SK-N-MC (cell line): ENCODE results near the gene CD8B.

Experiments
- DNase-seq: peaks from one replicate; pipeline ENCODE4 v3.0.0-alpha.2; 2011; ENCODE audit warnings: low read depth, low spot score
- H3K27ac ChIP-seq: fragments of 200-600 bp; sonication (generic); 2 replicates; pipeline ENCODE4 v1.5.1; 2016; ENCODE audit warnings: mixed run types
- H3K36me3 ChIP-seq: fragments of 200-600 bp; sonication (generic); 2 replicates; pipeline ENCODE4 v1.6.1; 2017; ENCODE audit warnings: antibody characterized with exemption, low read length, mixed read lengths; ENCODE audit not compliant: insufficient read depth
- H3K4me3 ChIP-seq: fragments of 200-600 bp; sonication (generic); 2 replicates; pipeline ENCODE4 v1.5.1; 2016
- H3K9ac ChIP-seq: fragments of 200-600 bp; sonication (generic); 2 replicates; pipeline ENCODE4 v1.8.0; 2017; ENCODE audit warnings: mixed run types, mixed read lengths; ENCODE audit not compliant: insufficient read length
- H3K9me3 ChIP-seq: fragments of 200-600 bp; sonication (generic); 2 replicates; pipeline ENCODE4 v1.6.1; 2017; ENCODE audit warnings: low read depth, mild to moderate bottlenecking, antibody characterized with exemption, low read length, moderate library complexity, mixed read lengths
- EZH2 ChIP-seq: fragments of 200-600 bp; sonication (generic); IDR thresholded peaks from one replicate; pipeline ENCODE4 v1.6.1; 2017; ENCODE audit warnings: antibody characterized with exemption
- FOXP2 ChIP-seq: optimal IDR thresholded peaks from 2 replicates; pipeline ENCODE3; 2011; ENCODE audit warnings: mild to moderate bottlenecking, moderate library complexity; ENCODE audit not compliant: insufficient read depth; ENCODE audit errors: extremely low read length, control extremely low read depth
- POLR2AphosphoS5 ChIP-seq: IDR thresholded peaks from 2 replicates; pipeline ENCODE4 v1.6.1; 2012; ENCODE audit warnings: mild to moderate bottlenecking, low read depth, low read length, borderline replicate concordance

The CD8B gene

GRCh38 chr2:86831537-86831936 lies 30.1 kb downstream of the CD8B start:
- H3K27ac ChIP-seq: no peak overlapping the region
- no peak overlapping the region for H3K9ac ChIP-seq
- H3K4me3 ChIP-seq: no peak overlapping the region
- no peaks in the 10 kb centered on the region for H3K9me3 ChIP-seq
- no peak for DNase-seq
- no peaks in the 10 kb centered on the region for H3K36me3 ChIP-seq
- no peak for TF ChIP-seq FOXP2
- no peak for TF ChIP-seq POLR2AphosphoS5
- TF ChIP-seq EZH2: no peak

GRCh38 chr2:86826951-86827350 lies 34.7 kb downstream of the CD8B start:
- Histone ChIP-seq H3K4me3 (no peak overlapping the region), H3K27ac (no peak overlapping the region), H3K9me3 (no peaks in the 10 kb centered on the region), H3K9ac (no peak overlapping the region), H3K36me3 (no peaks in the 10 kb centered on the region)
- no peak for TF ChIP-seq EZH2
- TF ChIP-seq FOXP2: no peak
- TF ChIP-seq POLR2AphosphoS5: no peak
- no peak for DNase-seq

GRCh38 chr2:86825693-86826381 lies 35.8 kb downstream of the CD8B start:
- no peaks in the 10 kb centered on the region for H3K36me3 ChIP-seq
- no peak overlapping the region for H3K4me3 ChIP-seq
- H3K9ac ChIP-seq: no peak overlapping the region
- DNase-seq: no peak
- no peaks in the 10 kb centered on the region for H3K9me3 ChIP-seq
- H3K27ac ChIP-seq: no peak overlapping the region
- no peak for TF ChIP-seq EZH2
- no peak for TF ChIP-seq POLR2AphosphoS5
- no peak for TF ChIP-seq FOXP2

- no peak for TF ChIP-seq POLR2AphosphoS5
- TF ChIP-seq EZH2: no peak
- no peak for TF ChIP-seq FOXP2
- no peaks in the 10 kb centered on the region for H3K36me3 ChIP-seq
- H3K9ac ChIP-seq: no peak overlapping the region
- no peak for DNase-seq
- H3K4me3 ChIP-seq: no peak overlapping the region
- H3K27ac ChIP-seq: no peak overlapping the region
- H3K9me3 ChIP-seq: no peaks in the 10 kb centered on the region
These were observed 36.5 kb downstream of the CD8B start for GRCh38 chr2:86825036-86825692.

GRCh38 chr2:86822668-86823345 lies 38.9 kb downstream of the CD8B start:
- TF ChIP-seq FOXP2 (no peak), POLR2AphosphoS5 (no peak), EZH2 (no peak)
- H3K27ac ChIP-seq: no peak overlapping the region
- H3K4me3 ChIP-seq: no peak overlapping the region
- no peaks in the 10 kb centered on the region for H3K36me3 ChIP-seq
- no peaks in the 10 kb centered on the region for H3K9me3 ChIP-seq
- DNase-seq: no peak
- no peak overlapping the region for H3K9ac ChIP-seq

GRCh38 chr2:86821842-86822241 lies 39.8 kb downstream of the CD8B start:
- TF ChIP-seq FOXP2 (no peak), POLR2AphosphoS5 (no peak), EZH2 (no peak)
- Histone ChIP-seq H3K27ac (no peak overlapping the region), H3K36me3 (no peaks in the 10 kb centered on the region), H3K9me3 (no peaks in the 10 kb centered on the region), H3K4me3 (no peak overlapping the region), H3K9ac (no peak overlapping the region)
- DNase-seq: no peak

- Histone ChIP-seq H3K9ac (no peak overlapping the region), H3K4me3 (0 out of 2 replicates have a peak overlapping the region, but pooled peaks have one; percentile 13), H3K36me3 (no peaks in the 10 kb centered on the region), H3K27ac (no peak overlapping the region; the same call in 1 of the 2 replicates), H3K9me3 (no peaks in the 10 kb centered on the region)
- DNase-seq: peak; percentile 6
- TF ChIP-seq FOXP2: no peak
- no peak for TF ChIP-seq POLR2AphosphoS5
- no peak for TF ChIP-seq EZH2
These were observed 40.4 kb downstream of the CD8B start for GRCh38 chr2:86821306-86821705.

- Histone ChIP-seq H3K4me3 (no peak overlapping the region), H3K9me3 (no peaks in the 10 kb centered on the region), H3K9ac (no peak overlapping the region), H3K27ac (no peak overlapping the region), H3K36me3 (no peaks in the 10 kb centered on the region)
- no peak for TF ChIP-seq POLR2AphosphoS5
- TF ChIP-seq EZH2: no peak
- TF ChIP-seq FOXP2: no peak
- DNase-seq: no peak
These were observed 42.7 kb downstream of the CD8B start for GRCh38 chr2:86818957-86819356.
